Tibial nerve (tissue), 4 donors: ENCODE results near the gene CNDP1.

ENCODE experiments used
- EP300 ChIP-seq, 2 donors: sonication (generic); formaldehyde crosslinking; IDR thresholded peaks; one replicate each; pipeline ENCODE4 v1.6.1; 2017; ENCODE audit warnings: antibody characterized with exemption in 2 of 2, mild to moderate bottlenecking in 1 of 2
- POLR2A ChIP-seq, 2 donors: fragments of 450-650 bp; IDR thresholded peaks; one replicate each; pipeline ENCODE4 v1.6.1; 2017; ENCODE audit warnings: antibody characterized with exemption in 2 of 2, mild to moderate bottlenecking in 2 of 2, moderate library complexity in 2 of 2
- TF ChIP-seq, protein P1 (sequence below), 5 experiments: fragments of 200-600 bp in 3 of 5; fragments of 450-650 bp in 2 of 5; sonication (generic) in 3 of 5; IDR thresholded peaks; one replicate each; pipeline ENCODE4 v1.5.1; 2016 to 2019; ENCODE audit warnings: antibody characterized with exemption in 5 of 5, mild to moderate bottlenecking in 3 of 5, moderate library complexity in 2 of 5

DNA sequence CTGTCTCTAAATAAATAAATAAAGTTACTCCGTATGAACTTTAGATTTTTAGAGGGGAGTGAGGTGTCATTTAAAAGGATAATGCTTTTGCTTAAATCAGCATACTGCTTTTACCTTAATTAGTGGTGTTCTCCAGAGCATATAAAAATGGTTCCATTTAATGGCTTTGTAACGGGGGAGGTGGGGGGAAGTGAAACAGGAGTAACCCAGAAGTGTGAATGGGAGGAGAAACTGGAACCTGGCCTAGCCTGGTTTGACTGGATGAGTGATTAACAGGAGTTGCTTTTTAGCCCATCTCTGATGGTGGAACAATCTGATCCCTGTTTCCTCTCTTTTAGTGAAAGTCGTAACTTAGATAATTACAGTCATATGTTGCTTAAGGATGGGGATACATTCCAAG is 36.5 kb upstream of the CNDP1 start:
- TF ChIP-seq POLR2A (IDR thresholded peaks at IDR 0.05) (no peak), EP300 (IDR thresholded peaks at IDR 0.05) (no peak)
- TF ChIP-seq, protein P1, sequence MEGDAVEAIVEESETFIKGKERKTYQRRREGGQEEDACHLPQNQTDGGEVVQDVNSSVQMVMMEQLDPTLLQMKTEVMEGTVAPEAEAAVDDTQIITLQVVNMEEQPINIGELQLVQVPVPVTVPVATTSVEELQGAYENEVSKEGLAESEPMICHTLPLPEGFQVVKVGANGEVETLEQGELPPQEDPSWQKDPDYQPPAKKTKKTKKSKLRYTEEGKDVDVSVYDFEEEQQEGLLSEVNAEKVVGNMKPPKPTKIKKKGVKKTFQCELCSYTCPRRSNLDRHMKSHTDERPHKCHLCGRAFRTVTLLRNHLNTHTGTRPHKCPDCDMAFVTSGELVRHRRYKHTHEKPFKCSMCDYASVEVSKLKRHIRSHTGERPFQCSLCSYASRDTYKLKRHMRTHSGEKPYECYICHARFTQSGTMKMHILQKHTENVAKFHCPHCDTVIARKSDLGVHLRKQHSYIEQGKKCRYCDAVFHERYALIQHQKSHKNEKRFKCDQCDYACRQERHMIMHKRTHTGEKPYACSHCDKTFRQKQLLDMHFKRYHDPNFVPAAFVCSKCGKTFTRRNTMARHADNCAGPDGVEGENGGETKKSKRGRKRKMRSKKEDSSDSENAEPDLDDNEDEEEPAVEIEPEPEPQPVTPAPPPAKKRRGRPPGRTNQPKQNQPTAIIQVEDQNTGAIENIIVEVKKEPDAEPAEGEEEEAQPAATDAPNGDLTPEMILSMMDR (IDR thresholded peaks at IDR 0.05): no peak
